ENCODE measurements around the gene NUAK2. TPM values are rescaled to one million over a fixed set of nuclear protein-coding genes. Genes with fewer than 3 reads are reported as not detected.
A peak's percentile ranks its signal among the peaks of the same experiment; 100 is the strongest.

Gene NUAK2
- total RNA-seq, 4 donors from 2014 or later: 22.0 to 40.0 (median 30.9) TPM

DNA sequence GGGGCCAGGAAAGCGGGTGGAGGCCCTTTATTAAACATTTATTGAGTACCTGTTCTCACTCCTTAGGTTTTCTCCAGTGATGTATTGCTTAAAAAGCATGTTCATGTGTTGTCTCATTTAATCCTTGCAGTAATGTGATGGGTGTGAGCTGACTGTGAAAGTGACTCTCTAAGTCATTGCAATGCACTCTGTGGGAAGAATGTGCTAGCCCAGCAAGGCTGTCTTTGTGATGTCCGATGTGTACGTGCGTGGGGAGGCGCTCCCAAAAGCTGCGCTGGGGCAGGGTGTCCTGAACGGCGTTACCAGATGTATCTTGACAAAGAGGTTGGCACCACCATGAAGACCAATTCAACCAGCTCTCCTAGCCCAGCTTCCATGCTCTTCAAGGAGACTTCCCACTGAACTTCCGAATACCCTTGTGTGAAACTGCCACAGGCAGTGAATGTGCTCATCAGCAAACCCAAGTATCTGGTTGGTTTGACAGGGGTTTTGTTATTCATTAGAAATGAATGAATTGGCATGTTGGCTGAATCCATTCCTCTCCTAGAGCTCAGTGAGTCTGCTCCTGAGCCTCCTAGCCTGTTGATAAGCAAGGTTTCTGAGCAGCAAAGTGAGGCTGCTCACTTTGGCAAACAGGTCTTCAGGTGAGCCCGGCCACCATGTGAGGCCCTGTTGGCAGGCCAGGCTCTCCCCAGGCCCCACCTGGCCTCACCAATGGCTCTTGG lies 28.0 kb downstream of the NUAK2 start:
- no peaks in the 10 kb centered on the region for H3K36me3 ChIP-seq
- H3K4me3 ChIP-seq: no peak overlapping the region
- peak overlapping the region; percentile 8 to 73 (median 50) for H3K27ac ChIP-seq
- no peaks in the 10 kb centered on the region for H3K27me3 ChIP-seq
- DNase-seq: no peak
- no peaks in the 10 kb centered on the region for H3K9me3 ChIP-seq
- TF ChIP-seq POLR2A (IDR thresholded peaks at IDR 0.05): no peak
- TF ChIP-seq, protein P1, sequence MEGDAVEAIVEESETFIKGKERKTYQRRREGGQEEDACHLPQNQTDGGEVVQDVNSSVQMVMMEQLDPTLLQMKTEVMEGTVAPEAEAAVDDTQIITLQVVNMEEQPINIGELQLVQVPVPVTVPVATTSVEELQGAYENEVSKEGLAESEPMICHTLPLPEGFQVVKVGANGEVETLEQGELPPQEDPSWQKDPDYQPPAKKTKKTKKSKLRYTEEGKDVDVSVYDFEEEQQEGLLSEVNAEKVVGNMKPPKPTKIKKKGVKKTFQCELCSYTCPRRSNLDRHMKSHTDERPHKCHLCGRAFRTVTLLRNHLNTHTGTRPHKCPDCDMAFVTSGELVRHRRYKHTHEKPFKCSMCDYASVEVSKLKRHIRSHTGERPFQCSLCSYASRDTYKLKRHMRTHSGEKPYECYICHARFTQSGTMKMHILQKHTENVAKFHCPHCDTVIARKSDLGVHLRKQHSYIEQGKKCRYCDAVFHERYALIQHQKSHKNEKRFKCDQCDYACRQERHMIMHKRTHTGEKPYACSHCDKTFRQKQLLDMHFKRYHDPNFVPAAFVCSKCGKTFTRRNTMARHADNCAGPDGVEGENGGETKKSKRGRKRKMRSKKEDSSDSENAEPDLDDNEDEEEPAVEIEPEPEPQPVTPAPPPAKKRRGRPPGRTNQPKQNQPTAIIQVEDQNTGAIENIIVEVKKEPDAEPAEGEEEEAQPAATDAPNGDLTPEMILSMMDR (IDR thresholded peaks at IDR 0.05): no peak
- H3K4me1 ChIP-seq: peaks cover 3 to 27% (median 11%) of the 10 kb centered on the region in 4 donors

DNA sequence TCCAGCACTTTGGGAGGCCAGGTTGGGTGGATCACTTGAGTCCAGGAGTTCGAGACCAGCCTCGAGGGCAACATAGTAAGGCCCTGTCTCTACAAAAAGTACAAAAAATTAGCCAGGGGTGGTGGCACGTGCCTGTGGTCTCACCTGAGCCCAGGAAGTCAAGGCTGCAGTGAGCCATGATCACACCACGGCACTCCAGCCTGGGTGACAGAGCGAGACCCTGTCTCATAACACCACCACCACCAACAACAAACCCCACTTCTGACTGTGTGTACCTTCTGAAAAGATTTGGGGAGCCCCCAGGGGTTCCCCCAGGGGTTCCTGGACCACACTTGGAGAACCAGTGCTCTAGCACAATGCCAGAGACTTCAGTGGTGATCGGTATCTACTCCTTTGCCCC lies 29.9 kb downstream of the NUAK2 start:
- no peaks in the 10 kb centered on the region for H3K27me3 ChIP-seq
- peak in 2 of 3 donors; percentile 53 to 72 for DNase-seq
- peak overlapping the region in 1 of 4 donors; percentile 42 for H3K27ac ChIP-seq
- TF ChIP-seq, protein P1 (IDR thresholded peaks at IDR 0.05): no peak
- no peak for TF ChIP-seq POLR2A (IDR thresholded peaks at IDR 0.05)
- H3K4me3 ChIP-seq: no peak overlapping the region
- no peaks in the 10 kb centered on the region for H3K36me3 ChIP-seq
- no peaks in the 10 kb centered on the region for H3K9me3 ChIP-seq
- peaks cover 3 to 37% (median 26%) of the 10 kb centered on the region in 4 donors for H3K4me1 ChIP-seq

- peak overlapping the region; percentile 57 to 88 (median 65) for H3K27ac ChIP-seq
- no peaks in the 10 kb centered on the region for H3K27me3 ChIP-seq
- peaks cover 4 to 60% (median 35%) of the 10 kb centered on the region in 4 donors for H3K4me1 ChIP-seq
- H3K9me3 ChIP-seq: no peaks in the 10 kb centered on the region
- no peaks in the 10 kb centered on the region for H3K36me3 ChIP-seq
- peak overlapping the region in 1 of 4 donors; percentile 15 for H3K4me3 ChIP-seq
- TF ChIP-seq, protein P1 (IDR thresholded peaks at IDR 0.05): peak in 1 of 6 experiments; percentile 11
- TF ChIP-seq POLR2A (IDR thresholded peaks at IDR 0.05): no peak
- DNase-seq: peak in 2 of 3 donors; percentile 95
These were observed 33.6 kb downstream of the NUAK2 start for GRCh38 chr1:205287767-205288559.

GRCh38 chr1:205287076-205287475 lies 34.5 kb downstream of the NUAK2 start:
- peaks cover 4 to 60% (median 35%) of the 10 kb centered on the region in 4 donors for H3K4me1 ChIP-seq
- no peaks in the 10 kb centered on the region for H3K9me3 ChIP-seq
- no peak for DNase-seq
- TF ChIP-seq POLR2A (IDR thresholded peaks at IDR 0.05): no peak
- TF ChIP-seq, protein P1 (IDR thresholded peaks at IDR 0.05): no peak
- no peak overlapping the region for H3K4me3 ChIP-seq
- peak overlapping the region; percentile 57 to 88 (median 68) for H3K27ac ChIP-seq
- no peaks in the 10 kb centered on the region for H3K36me3 ChIP-seq
- H3K27me3 ChIP-seq: no peaks in the 10 kb centered on the region

DNA sequence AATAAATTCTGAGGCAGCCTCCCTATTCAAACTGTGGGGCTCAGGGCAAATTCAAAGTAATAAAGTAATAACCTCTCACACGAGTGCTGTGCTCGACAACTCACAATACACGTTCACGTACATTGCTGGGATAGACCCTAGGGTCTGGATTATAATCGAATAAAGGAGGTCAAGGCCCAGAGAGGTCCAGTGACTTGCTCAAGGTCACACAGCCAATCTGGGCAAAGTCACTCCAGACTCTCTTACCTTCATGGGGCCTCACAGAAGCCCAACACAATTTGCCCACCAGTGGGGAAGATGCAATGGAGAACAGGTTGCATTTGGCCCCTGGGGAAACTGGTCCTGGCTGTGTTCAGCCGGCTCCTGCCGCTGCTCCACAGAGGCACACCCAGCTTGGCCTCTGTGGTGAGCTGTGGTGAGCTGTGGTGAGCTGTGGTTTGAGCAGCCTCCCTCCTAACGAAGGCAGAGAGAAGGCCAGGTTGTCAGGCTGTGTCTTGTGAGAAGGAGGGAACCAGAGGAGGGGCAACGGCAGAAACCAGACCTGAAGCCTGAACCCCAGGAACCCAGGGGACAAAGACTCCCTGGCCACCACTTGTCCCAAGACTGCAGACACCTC lies 35.1 kb downstream of the NUAK2 start:
- DNase-seq: peak in 2 of 3 donors; percentile 85 to 91
- no peaks in the 10 kb centered on the region for H3K36me3 ChIP-seq
- no peaks in the 10 kb centered on the region for H3K9me3 ChIP-seq
- no peak for TF ChIP-seq POLR2A (IDR thresholded peaks at IDR 0.05)
- TF ChIP-seq, protein P1 (IDR thresholded peaks at IDR 0.05): no peak
- no peaks in the 10 kb centered on the region for H3K27me3 ChIP-seq
- H3K27ac ChIP-seq: peak overlapping the region; percentile 54 to 88 (median 68)
- H3K4me1 ChIP-seq: peaks cover 4 to 59% (median 35%) of the 10 kb centered on the region in 4 donors
- peak overlapping the region in 1 of 4 donors; percentile 24 for H3K4me3 ChIP-seq
